Glutamatergic neuron (in vitro differentiated cells): ENCODE measurements around the gene ARHGAP22. TPM values are rescaled to one million over a fixed set of nuclear protein-coding genes. Genes with fewer than 3 reads are reported as not detected.

ENCODE experiments used
- DNase-seq: peaks from one replicate; pipeline ENCODE4 v3.0.0; 2022
- H3K27ac Mint-ChIP-seq: one replicate; pipeline ENCODE4 v1.8.0; 2020; ENCODE audit warnings: mild to moderate bottlenecking, mixed read lengths, inconsistent platforms; ENCODE audit not compliant: unreplicated experiment
- H3K27me3 Mint-ChIP-seq: one replicate; pipeline ENCODE4 v1.8.0; 2020; ENCODE audit warnings: mild to moderate bottlenecking, moderate library complexity, mixed read lengths, inconsistent platforms; ENCODE audit not compliant: unreplicated experiment
- H3K36me3 Mint-ChIP-seq: one replicate; pipeline ENCODE4 v1.8.0; 2020; ENCODE audit warnings: mild to moderate bottlenecking, mixed read lengths, inconsistent platforms; ENCODE audit not compliant: unreplicated experiment
- H3K4me1 Mint-ChIP-seq: one replicate; pipeline ENCODE4 v1.8.0; 2020; ENCODE audit warnings: mild to moderate bottlenecking, low read depth, mixed read lengths, inconsistent platforms; ENCODE audit not compliant: unreplicated experiment
- H3K4me3 Mint-ChIP-seq: one replicate; pipeline ENCODE4 v1.8.0; 2020; ENCODE audit warnings: mild to moderate bottlenecking, mixed read lengths, inconsistent platforms; ENCODE audit not compliant: unreplicated experiment
- H3K9me3 Mint-ChIP-seq: one replicate; pipeline ENCODE4 v1.8.0; 2020; ENCODE audit warnings: mild to moderate bottlenecking, moderate library complexity, mixed read lengths, inconsistent platforms; ENCODE audit not compliant: unreplicated experiment
- CTCF ChIP-seq: fragments of 200-600 bp; sonication (generic); IDR thresholded peaks from one replicate; pipeline ENCODE4 v1.5.0; 2021; ENCODE audit not compliant: partially characterized antibody, unreplicated experiment
- total RNA-seq: library from RNA; stranded (reverse); fragmentation: NEBNext Ultra II Directional; extraction: Animal tissue kit (Norgen Biotek cat#: 25700); gene quantifications from one replicate; pipeline ENCODE4 v1.2.1, GENCODE V29; 2021; ENCODE audit not compliant: unreplicated experiment

Gene ARHGAP22
- total RNA-seq, 1 donor from 2014 or later, result 10.0 TPM

- peaks cover 5% of the 10 kb centered on the region for H3K27me3 Mint-ChIP-seq
- H3K4me1 Mint-ChIP-seq, result no peaks in the 10 kb centered on the region
- H3K27ac Mint-ChIP-seq, result no peak overlapping the region
- no peak for DNase-seq
- peaks cover 5% of the 10 kb centered on the region for H3K36me3 Mint-ChIP-seq
- TF ChIP-seq CTCF, result no peak
- H3K9me3 Mint-ChIP-seq, result peaks cover 1% of the 10 kb centered on the region
- H3K4me3 Mint-ChIP-seq, result peak overlapping the region; percentile 79
Measured at GRCh38 chr10:48465860-48466521, 138.9 kb downstream of the ARHGAP22 start.

GRCh38 chr10:48464871-48465736 is 139.8 kb downstream of the ARHGAP22 start:
- no peak for TF ChIP-seq CTCF
- Mint-ChIP-seq H3K27ac (no peak overlapping the region), H3K27me3 (peaks cover 5% of the 10 kb centered on the region), H3K9me3 (peaks cover 1% of the 10 kb centered on the region), H3K36me3 (peaks cover 5% of the 10 kb centered on the region), H3K4me1 (no peaks in the 10 kb centered on the region), H3K4me3 (peak overlapping the region; percentile 79)
- no peak for DNase-seq

GRCh38 chr10:48464121-48464870 is 140.6 kb downstream of the ARHGAP22 start:
- H3K27ac Mint-ChIP-seq, result no peak overlapping the region
- no peak for DNase-seq
- TF ChIP-seq CTCF, result no peak
- H3K4me1 Mint-ChIP-seq, result no peaks in the 10 kb centered on the region
- H3K27me3 Mint-ChIP-seq, result peaks cover 5% of the 10 kb centered on the region
- peak overlapping the region; percentile 34 for H3K4me3 Mint-ChIP-seq
- H3K9me3 Mint-ChIP-seq, result peaks cover 1% of the 10 kb centered on the region
- H3K36me3 Mint-ChIP-seq, result peaks cover 5% of the 10 kb centered on the region

- no peak for DNase-seq
- TF ChIP-seq CTCF, result no peak
- Mint-ChIP-seq H3K36me3 (peaks cover 5% of the 10 kb centered on the region), H3K27me3 (peaks cover 5% of the 10 kb centered on the region), H3K27ac (no peak overlapping the region), H3K4me1 (no peaks in the 10 kb centered on the region), H3K4me3 (no peak overlapping the region), H3K9me3 (peaks cover 1% of the 10 kb centered on the region)
Measured at GRCh38 chr10:48463318-48464003, 141.4 kb downstream of the ARHGAP22 start.
